PC-9 (cell line): ENCODE results near the gene PAF1.

Experiments
- EZH2 ChIP-seq: fragments of 200-600 bp; sonication (generic); IDR thresholded peaks from 2 replicates; pipeline ENCODE4 v1.8.0; 2017; ENCODE audit warnings: antibody characterized with exemption, low read depth
- TF ChIP-seq, protein P1 (sequence below): fragments of 200-600 bp; sonication (generic); conservative IDR thresholded peaks from 2 replicates; pipeline ENCODE4 v1.6.1; 2017; ENCODE audit warnings: mixed run types, antibody characterized with exemption, mild to moderate bottlenecking, moderate library complexity

DNA sequence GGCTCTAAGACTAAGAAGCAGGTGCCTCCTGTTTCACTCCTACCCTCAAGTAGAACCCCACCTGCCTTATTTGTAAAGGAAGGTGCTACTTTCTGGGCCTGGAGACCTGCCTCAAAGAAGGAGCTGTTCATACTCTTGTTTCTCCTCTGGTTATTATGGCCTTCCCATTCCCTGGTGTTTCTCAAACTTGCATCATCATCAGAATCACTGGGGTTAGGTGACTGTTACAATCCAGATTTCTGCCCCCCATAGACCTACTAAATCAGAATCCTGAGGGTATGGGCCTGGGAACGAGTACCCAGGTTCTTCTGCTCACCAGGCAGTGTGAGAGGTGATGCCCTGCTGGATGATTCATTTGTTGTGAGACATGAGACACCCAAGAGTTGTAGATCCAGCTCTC, 30.3 kb downstream of the PAF1 start:
- TF ChIP-seq, protein P1, sequence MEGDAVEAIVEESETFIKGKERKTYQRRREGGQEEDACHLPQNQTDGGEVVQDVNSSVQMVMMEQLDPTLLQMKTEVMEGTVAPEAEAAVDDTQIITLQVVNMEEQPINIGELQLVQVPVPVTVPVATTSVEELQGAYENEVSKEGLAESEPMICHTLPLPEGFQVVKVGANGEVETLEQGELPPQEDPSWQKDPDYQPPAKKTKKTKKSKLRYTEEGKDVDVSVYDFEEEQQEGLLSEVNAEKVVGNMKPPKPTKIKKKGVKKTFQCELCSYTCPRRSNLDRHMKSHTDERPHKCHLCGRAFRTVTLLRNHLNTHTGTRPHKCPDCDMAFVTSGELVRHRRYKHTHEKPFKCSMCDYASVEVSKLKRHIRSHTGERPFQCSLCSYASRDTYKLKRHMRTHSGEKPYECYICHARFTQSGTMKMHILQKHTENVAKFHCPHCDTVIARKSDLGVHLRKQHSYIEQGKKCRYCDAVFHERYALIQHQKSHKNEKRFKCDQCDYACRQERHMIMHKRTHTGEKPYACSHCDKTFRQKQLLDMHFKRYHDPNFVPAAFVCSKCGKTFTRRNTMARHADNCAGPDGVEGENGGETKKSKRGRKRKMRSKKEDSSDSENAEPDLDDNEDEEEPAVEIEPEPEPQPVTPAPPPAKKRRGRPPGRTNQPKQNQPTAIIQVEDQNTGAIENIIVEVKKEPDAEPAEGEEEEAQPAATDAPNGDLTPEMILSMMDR = no peak
- TF ChIP-seq EZH2 = no peak
